Uterus (tissue), 2 donors: ENCODE data around the gene SLC2A5.

Experiments
- CTCF ChIP-seq, 4 experiments: fragments of 200-600 bp in 2 of 4; fragments of 450-650 bp in 2 of 4; sonication (generic) in 2 of 4; IDR thresholded peaks; one replicate each; pipeline ENCODE4 v1.5.1; 2016 to 2019; ENCODE audit warnings: antibody characterized with exemption in 4 of 4, mild to moderate bottlenecking in 2 of 4, moderate library complexity in 1 of 4
- POLR2A ChIP-seq, 2 donors: fragments of 450-650 bp; IDR thresholded peaks; one replicate each; pipeline ENCODE4 v1.6.1; 2016; ENCODE audit warnings: antibody characterized with exemption in 2 of 2, mild to moderate bottlenecking in 1 of 2, moderate library complexity in 1 of 2

- TF ChIP-seq POLR2A (IDR thresholded peaks at IDR 0.05) (no peak), CTCF (IDR thresholded peaks at IDR 0.05) (no peak)
Measured at GRCh38 chr1:9044236-9044635, 25.2 kb downstream of the SLC2A5 start.
